ENCODE data around the gene RHBDF2. TPM values are rescaled to one million over a fixed set of nuclear protein-coding genes. Genes with fewer than 3 reads are reported as not detected.
A peak's percentile ranks its signal among the peaks of the same experiment; 100 is the strongest.

RHBDF2 gene
- total and polyA plus RNA-seq, 4 donors, result 20.1 to 116 (median 39.6) TPM

DNA sequence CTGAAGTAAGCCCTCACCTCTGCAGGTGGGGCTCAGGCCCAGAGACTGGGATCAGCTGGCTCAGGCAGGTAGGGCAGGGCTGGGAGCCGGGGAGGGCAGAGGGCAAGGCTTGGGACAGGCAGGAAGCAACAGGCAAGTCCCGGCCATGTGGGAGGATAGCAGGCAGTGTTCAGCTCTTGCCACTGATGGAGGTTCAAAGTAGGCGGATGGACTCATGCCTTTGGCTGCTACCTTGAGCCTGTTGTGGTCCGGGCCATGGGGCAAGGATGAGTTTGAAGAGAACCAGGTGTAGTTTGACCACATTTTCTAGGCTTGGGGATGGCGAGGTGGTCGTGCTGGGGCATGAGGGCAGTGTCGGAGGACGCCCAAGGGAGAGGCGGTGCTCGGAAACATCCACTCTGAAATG is 41.3 kb upstream of the RHBDF2 start:
- Histone ChIP-seq H3K36me3 (ENCODE audit: control insufficient read depth in 4 of 4, insufficient read depth in 4 of 4, low read length in 4 of 4) (no peaks in the 10 kb centered on the region), H3K4me1 (ENCODE audit: control insufficient read depth in 5 of 5, insufficient read depth in 5 of 5, low read length in 5 of 5) (peaks cover 0 to 79% (median 33%) of the 10 kb centered on the region in 5 donors), H3K9ac (ENCODE audit: insufficient read depth in 1 of 2, low read length in 2 of 2) (no peak overlapping the region), H3K9me3 (ENCODE audit: control insufficient read depth in 4 of 4, insufficient read depth in 3 of 4, low read length in 3 of 4) (no peaks in the 10 kb centered on the region), H3K4me3 (no peak overlapping the region), H3K27me3 (ENCODE audit: control insufficient read depth in 3 of 3, insufficient read depth in 3 of 3, low read length in 2 of 3) (peaks cover 0 to 16% (median under 1%) of the 10 kb centered on the region in 3 donors), H3K27ac (ENCODE audit: low read depth in 1 of 2, low read length in 1 of 2) (no peak overlapping the region)
- ATAC-seq (ENCODE audit: insufficient read depth, low FRiP score), result no peak
- no peak for DNase-seq
- 85 to 90% methylated on average over 10 of the region's 10 CpGs for WGBS, 2 donors
- TF ChIP-seq, protein P1, sequence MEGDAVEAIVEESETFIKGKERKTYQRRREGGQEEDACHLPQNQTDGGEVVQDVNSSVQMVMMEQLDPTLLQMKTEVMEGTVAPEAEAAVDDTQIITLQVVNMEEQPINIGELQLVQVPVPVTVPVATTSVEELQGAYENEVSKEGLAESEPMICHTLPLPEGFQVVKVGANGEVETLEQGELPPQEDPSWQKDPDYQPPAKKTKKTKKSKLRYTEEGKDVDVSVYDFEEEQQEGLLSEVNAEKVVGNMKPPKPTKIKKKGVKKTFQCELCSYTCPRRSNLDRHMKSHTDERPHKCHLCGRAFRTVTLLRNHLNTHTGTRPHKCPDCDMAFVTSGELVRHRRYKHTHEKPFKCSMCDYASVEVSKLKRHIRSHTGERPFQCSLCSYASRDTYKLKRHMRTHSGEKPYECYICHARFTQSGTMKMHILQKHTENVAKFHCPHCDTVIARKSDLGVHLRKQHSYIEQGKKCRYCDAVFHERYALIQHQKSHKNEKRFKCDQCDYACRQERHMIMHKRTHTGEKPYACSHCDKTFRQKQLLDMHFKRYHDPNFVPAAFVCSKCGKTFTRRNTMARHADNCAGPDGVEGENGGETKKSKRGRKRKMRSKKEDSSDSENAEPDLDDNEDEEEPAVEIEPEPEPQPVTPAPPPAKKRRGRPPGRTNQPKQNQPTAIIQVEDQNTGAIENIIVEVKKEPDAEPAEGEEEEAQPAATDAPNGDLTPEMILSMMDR (IDR thresholded peaks at IDR 0.05; ENCODE audit: control extremely low read depth, extremely low read depth), result no peak

DNA sequence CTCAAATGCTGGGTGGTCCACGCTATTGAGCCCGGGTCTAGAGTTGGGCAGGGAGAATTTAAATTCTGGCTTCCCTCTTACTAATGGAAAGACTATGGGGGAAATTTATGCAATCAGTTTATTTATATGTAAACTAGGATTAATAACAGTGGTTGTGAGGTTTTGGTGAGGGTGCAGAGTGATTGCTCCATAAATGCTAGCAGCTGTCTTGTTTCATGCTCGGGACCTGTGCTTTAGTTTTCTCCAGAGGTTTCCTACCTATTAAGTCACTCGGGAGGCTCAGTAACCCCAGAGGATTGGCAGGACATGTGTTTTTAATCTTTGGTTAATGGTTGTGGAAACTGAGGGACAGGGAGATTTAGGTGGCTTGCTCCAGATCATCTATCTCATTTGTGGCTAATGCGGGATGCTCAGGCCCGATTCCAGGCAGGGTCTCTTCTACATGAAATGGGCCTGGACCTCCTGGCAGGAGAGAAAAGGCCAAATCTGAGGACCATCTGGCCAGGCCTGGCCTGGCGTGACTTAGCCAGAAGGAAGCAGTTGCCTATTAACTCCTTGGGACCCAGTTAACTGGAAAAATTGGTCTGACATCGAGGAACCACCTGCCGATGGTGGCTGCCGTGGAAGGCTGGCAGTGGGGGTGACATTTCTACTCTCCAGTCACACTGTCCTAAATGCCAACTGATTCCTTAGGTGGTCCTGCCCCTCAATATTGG is 40.7 kb upstream of the RHBDF2 start:
- Histone ChIP-seq H3K9me3 (ENCODE audit: control insufficient read depth in 4 of 4, insufficient read depth in 3 of 4, low read length in 3 of 4) (no peaks in the 10 kb centered on the region), H3K36me3 (ENCODE audit: control insufficient read depth in 4 of 4, insufficient read depth in 4 of 4, low read length in 4 of 4) (no peaks in the 10 kb centered on the region), H3K27ac (ENCODE audit: low read depth in 1 of 2, low read length in 1 of 2) (no peak overlapping the region), H3K4me1 (ENCODE audit: control insufficient read depth in 5 of 5, insufficient read depth in 5 of 5, low read length in 5 of 5) (peaks cover 0 to 76% (median 35%) of the 10 kb centered on the region in 5 donors), H3K9ac (ENCODE audit: insufficient read depth in 1 of 2, low read length in 2 of 2) (no peak overlapping the region), H3K27me3 (ENCODE audit: control insufficient read depth in 3 of 3, insufficient read depth in 3 of 3, low read length in 2 of 3) (peaks cover 0 to 16% (median 0%) of the 10 kb centered on the region in 3 donors), H3K4me3 (no peak overlapping the region)
- 85 to 87% methylated on average over 10 of the region's 10 CpGs for WGBS, 2 donors
- DNase-seq (no peak), ATAC-seq (ENCODE audit: insufficient read depth, low FRiP score) (no peak)
- TF ChIP-seq, protein P1 (IDR thresholded peaks at IDR 0.05; ENCODE audit: control extremely low read depth, extremely low read depth), result no peak

DNA sequence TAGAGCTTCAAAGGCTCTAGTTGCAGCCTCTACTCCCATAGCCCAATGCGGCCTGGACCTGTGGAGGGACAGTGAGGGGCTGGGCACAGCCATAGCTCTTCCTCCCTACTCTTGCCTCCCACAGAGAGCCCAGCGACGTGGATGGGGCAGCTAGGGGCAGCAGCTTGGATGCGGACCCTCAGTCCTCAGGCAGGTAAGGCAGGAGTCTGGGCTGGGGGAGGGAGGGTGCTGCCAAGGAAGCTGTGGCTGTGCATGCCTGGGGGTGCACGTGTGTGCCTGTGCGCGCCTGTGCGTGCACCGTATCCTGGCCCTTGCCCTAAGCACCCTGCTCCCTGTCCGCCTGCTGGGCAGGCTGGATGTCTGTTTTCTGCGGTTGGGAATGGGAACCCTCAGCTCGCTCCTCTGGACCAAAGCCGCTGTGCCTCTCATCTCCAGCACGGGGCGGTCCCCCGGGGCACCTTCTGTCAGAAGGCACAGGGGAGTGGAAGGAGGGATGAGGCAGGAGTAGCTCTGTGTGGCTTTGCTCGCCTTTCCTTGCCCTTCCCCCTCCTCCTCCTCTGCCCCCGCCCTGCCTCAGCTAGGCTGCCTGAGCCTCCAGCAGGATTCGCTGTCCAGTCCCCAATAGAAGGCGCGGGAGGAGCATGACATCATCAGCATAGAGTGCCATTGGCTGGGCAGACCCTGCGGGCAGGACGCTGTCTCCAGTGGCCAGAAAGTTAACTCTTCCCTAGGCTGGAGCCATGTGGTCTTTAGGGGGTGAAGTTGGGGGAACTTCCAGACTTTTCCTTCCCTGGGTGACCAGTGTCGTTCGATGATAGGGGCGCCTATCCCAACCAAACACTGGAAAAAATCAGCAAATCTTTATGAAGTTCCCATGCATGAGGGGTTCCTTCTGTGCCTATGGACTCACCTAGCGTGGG is 39.4 kb upstream of the RHBDF2 start:
- no peaks in the 10 kb centered on the region for H3K9me3 ChIP-seq (ENCODE audit: control insufficient read depth in 4 of 4, insufficient read depth in 3 of 4, low read length in 3 of 4)
- 14 to 15% methylated on average over 24 to 27 of the region's 27 CpGs for WGBS, 2 donors
- peak; percentile 97 to 99 (median 98) for DNase-seq
- H3K4me3 ChIP-seq, result no peak overlapping the region
- peak overlapping the region in 1 of 2 donors; percentile 46 for H3K9ac ChIP-seq (ENCODE audit: insufficient read depth in 1 of 2, low read length in 2 of 2)
- peak; percentile 96 for ATAC-seq (ENCODE audit: insufficient read depth, low FRiP score)
- H3K36me3 ChIP-seq (ENCODE audit: control insufficient read depth in 4 of 4, insufficient read depth in 4 of 4, low read length in 4 of 4), result no peaks in the 10 kb centered on the region
- H3K27me3 ChIP-seq (ENCODE audit: control insufficient read depth in 3 of 3, insufficient read depth in 3 of 3, low read length in 2 of 3), result peaks cover 0 to 15% (median 0%) of the 10 kb centered on the region in 3 donors
- TF ChIP-seq, protein P1 (IDR thresholded peaks at IDR 0.05; ENCODE audit: control extremely low read depth, extremely low read depth), result no peak
- peak overlapping the region; percentile 27 to 71 for H3K27ac ChIP-seq (ENCODE audit: low read depth in 1 of 2, low read length in 1 of 2)
- peaks cover 0 to 77% (median 29%) of the 10 kb centered on the region in 5 donors for H3K4me1 ChIP-seq (ENCODE audit: control insufficient read depth in 5 of 5, insufficient read depth in 5 of 5, low read length in 5 of 5)

All from lung (tissue), 12 donors.